ENCODE results near the gene APOB.
"Not testable (repeated sequence)": the region's sequence is repeated elsewhere in the genome, so short reads cannot be mapped to it uniquely, and the experiment has no call there.

The APOB gene

DNA sequence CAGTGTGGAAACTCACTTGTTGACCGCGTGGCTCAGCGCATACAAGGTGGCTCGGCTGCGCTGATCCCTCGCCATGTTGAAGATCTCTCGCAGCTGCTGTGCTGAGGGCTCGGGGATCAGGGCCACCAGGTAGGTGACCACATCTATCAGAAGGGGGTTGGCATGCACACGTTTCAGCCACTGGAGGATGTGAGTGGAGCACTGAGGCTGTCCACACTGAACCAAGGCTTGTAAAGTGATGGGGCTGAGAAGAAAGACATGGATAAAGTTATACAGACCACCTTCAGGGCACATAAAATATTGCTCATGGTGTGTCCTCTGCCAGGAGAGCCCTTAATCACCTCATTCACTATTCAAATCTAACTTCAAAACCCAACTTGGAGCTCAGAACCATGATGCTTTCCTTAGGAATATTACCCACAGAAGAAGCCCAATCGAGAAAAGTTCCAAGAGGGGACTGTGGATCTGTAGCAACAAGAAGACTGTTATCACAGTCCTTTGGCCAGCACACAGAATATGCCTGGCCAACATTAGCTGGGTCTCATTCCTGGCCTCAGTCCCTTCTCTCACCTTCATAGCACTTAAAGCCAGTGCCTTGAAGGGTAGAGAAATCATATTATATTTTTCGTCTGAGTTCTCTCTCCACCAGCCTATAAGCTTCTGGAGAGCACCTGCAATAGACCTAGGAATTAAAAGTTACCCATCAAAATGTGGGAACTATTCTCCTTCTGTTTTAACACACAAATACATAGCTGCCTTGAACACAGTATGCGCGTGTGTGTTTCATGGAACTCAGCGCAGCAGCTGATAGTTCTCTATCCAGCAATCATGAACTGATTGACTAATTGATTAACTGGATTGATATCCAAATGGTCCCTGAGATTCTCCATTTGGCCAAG, 11.3 kb downstream of the APOB start:
- DNase-seq = no peak

DNA sequence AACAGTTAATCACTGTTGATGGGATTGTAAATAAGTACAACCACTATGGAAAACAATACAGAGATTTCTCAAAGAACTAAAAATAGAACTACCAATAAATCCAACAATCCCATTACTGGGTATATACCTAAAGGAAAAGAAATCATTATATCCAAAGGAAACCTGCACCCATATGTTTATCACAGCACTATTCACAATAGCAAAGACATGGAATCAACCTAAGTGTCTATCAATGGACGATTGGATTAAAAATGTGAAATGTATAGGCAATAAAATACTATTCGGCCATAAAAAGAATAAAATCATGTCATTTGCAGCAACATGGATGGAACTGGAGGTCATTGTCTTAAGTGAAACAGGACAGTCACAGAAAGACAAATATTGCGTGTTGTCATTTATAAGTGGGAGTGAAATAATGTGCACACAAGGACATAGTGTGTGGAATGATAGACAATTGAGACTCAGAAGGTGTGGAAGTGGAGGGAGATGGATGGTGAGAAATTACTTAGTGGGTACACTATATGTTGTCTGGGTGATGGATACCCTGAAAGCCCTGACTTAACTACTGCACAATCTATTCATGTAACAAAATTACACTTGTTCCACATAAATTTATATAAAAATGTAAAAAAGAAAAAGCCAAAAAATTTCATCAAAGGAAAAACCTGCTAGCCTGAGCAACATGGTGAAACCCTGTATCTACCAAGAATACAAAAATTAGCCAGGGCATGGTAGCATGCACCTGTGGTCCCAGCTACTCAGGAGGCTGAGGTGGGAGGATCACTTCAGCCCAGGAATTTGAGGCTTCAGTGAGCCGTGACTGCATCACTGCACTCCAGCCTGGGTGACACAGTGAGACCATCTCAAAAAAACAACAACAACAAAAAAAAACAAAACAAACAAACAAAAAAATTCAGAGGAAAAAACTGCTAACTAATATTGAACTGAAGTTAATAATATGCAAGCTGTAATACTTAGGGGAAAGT, 12.6 kb downstream of the APOB start:
- DNase-seq = no peak

DNA sequence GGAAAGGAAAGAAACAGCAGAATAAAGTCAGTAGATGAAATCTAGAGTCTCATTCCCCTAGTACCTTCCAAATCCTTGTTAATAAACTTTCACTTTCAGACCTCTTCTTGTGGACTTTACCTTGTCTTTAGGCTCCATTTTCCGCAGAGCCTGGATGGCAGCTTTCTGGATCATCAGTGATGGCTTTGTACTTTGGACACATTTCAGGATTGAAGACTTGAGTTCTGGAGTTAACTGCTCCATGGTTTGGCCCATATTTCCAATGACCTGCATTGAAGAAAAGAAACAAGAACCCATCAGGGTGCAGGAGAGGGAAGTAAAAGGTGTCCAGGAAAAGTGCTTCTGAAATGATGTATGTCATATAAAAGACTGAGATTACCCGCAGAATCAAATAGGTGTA, 14.4 kb downstream of the APOB start:
- DNase-seq = no peak

DNA sequence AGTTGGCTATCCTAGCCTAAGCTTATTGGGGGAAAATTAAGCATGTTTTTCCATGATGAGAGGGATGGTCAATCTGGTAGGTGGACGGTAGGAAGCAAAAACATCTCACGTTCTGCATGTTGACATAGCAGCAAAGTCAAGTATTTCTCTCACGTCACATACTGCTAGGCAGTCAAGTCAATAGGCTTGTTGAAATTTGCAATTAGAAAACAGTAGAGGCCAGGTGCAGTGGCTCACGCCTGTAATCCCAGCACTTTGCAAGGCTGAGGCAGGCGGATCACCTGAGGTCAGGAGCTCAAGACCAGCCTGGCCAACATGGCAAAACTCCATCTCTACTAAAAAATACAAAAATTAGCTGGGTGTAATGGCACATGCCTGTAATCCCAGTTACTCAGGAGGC, 14.9 kb downstream of the APOB start:
- not testable (repeated sequence) for DNase-seq

DNA sequence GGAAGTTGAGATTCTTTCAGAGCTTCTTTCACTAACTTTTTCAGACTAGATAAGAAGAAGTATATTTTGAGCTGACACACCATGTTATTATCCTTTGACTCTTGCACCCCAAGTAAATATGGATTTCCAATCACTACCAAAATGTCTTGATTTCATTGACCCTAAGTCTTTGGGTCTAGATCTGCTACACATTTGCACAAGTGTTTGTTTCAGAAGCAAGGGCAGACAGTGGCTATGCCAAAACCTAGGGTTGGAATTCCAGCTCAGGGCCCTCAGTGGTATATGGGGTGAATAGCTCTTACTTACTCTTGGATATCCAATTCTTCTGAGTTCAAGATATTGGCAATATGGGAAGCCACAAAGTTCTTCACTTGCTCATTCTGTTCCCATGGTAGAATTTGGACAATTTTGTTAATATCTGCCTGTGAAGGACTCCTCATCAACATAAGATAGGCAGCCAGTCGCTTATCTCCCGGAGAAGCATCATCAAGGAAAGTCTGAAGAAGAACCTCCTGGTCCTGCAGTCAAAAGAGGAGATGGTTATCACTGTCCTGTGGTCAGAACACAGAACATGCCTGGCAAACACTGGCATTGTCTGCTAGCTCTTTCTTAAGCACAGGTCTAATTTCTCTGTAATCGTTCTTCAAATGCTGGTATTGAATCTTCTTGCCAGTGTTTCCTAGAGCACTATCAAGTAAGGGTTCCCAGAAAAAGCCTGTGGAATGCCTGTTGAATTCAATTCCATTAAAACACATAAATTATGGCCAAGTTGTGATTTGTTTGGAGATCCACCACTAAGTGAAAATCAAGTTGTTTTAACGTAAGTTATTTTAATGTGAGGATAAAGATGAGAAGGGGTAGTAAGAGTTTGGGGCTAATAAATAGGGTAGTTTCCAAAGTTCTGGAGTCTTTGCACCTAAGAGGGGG, 15.6 kb downstream of the APOB start:
- DNase-seq = no peak

DNA sequence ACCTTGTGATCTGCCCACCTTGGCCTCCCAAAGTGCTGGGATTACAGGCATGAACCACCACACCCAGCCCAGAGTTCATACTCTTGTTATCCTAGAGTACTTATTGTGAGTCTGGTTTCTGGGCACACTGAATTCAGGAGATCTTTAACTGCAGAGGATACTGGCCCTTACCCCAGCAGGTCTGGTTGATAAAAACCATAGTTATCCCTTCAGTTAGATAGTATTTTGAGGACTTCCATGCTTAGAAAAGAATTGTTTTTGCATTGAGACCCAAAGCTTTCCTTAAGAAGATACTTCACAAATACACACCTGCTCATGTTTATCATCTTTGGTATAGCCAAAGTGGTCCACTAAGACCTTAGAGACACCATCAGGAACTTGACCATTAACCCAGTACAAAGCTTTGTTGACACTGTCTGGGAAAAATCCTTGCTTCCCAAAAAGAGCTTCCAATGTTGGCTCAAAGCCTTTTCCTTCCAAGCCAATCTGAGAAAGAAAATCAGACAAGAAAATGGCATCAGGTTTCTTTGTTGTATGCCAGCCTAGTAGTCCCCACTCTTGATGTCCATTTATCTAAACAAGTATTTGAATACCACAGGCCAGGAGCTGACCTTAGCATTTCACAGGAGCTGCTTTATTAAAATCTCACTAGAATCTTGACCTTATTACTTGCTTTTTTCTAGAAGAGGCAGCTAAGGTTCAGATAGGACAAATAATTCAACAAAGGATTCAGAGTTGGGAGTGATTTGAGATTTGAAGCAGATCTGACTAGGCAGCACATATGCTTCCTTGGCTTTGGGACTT, 17.2 kb downstream of the APOB start:
- no peak for DNase-seq

DNA sequence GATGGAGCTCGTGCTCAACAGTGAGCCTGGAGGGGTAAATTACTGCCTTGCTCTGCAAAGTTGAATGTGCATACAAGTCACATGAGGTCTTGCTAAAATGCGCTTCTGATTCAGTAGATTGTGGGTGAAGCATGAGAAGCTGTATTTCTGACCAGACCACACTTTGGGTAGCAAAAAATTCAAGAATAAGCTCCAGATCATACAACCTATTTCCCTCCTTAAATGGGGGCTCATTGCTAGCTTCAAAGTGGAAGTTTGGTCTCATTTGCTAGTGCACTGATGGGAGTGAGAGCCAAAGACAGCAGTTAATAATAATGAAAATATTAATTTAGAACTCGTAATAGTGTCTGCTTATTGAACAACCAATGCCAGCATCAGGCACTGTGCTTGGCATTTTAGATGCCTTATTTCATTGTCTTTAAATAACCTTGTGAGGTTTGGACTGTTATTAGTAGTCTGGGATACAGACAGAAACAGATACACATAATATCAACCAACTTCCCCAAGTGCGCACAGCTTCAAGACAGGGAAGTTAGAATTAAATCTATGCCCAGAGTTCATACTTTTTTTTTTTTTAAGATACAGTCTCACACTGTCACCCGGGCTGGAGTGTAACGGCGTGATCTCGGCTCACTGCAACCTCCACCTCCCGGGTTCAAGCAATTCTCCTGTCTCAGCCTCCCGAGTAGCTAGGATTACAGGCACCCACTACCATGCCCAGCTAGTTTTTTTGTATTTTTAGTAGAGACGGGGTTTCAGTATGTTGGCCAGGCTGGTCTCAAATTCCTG, 18.0 kb downstream of the APOB start:
- DNase-seq = no peak

DNA sequence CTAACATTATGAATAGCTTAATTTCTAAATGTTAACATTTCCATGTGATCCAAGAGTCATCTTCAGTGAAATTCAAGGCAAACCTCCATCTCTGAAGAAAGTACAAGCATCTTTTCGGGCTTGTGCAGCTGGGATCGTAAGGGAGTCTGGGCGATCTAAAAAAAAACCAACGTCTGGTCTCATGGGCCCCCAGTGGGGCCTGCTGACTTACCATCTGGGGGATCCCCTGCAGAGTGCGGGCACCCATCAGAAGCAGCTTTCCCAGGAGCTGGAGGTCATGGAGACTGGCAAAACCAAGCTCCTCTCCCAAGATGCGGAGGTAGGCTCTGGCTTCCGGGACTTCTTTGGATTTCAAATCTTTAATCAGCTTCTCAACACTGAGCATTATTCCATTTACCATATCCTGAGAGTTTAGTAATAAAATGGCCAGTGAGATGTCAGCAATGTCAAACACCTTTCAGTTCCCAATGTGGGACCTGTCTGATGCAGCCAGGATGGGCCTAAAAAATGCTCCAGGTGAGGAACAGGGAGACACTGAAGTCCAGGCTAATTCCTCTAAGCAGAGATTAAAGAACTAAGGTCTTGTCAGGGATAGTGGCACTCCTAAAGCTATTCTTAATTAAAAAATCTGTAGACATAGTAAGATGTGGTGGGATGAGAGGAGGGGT, 19.0 kb downstream of the APOB start:
- DNase-seq = no peak

DNA sequence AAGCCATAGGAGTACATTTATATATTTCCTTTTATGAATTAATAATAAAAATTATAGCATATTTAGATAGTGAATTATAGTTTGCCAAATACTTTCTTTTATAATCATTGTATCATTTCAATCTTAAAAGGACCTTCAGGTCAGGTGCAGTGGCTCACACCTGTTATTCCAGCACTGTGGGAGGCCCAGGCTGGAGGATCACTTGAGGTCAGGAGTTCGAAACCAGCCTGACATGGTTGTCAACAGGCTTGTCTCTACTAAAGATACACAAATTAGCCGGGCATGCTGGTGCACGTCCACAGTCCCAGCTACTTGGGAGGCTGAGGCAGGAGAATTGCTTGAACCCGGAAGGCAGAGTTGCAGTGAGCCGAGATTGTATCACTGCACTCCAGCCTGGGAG, 19.7 kb downstream of the APOB start:
- DNase-seq = no peak

DNA sequence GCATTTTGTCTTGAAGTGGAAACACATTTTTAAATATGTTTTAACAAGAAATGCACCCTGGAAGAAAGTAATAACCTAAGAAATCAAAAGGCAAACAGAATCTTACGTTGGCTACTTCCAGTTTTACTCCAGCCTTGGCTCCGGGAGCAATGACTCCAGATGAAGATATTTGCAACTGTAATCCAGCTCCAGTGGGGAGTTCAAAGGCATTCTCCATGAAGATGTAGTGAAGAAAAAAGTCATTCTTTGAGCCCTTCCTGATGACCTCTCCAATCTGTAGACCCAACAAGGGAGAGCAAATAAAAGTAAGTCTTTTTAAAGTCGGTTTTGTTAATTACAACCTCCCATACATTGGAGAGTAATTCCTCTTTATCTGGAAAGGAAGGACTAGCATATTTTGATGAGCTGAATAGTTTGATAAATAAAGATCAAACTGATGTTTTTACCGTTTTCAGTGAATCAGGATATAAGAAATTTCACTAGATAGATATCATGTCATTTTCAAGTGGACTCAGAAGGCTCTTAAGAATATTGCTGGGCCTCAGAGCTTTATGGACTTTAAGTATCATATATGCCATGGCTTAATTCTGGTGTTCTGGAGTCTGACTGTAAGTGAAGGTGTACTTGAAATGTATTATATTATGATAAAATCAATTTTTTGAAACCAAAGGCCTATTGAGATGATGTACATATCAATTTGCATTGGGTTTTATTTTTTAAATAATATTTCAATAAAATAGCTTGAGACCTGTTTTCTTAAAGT, 20.3 kb downstream of the APOB start:
- DNase-seq = no peak

DNA sequence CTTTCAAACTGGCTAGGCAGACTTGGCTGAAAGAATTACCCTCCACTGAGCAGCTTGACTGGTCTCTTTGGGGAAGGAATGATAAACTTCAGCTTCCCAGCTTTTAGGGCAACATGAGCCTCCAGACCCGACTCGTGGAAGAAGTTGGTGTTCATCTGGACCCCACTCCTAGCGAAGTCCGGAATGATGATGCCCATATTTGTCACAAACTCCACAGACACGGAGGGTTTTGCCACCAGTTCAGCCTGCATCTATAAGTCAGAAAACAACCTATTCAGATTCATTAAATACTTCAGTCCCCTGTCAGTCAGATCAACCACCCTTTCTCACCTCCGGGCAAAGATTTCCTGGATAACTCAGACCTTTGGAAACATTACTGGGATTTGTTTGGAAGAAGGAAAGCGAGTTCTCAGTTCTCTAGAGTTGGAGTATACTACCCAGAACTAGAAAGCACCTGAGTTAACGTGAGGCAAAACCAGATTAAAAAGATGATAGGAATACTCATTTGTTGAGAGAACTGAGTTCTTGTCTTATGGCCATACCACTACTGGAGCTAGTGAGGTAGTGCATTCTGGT, 21.0 kb downstream of the APOB start:
- DNase-seq = no peak

DNA sequence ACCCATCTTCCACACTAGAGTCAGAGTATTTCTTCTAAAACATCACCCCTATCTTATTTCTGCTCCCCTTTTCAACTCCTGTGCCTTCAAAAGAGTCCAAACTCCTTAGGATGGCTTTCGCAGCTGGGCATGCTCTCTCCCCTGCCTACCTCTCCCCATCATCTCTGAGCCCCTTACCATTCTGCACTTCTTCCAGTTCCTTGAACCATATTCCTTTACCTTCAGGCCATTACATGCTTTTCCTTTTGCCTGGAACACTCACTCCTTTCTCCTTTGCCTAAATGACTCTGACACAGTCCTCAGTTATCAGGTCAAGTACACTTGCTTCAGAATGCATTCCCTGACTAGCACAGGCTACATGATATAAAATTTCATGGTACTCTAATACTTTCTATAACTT, 22.4 kb downstream of the APOB start:
- DNase-seq = no peak

DNA sequence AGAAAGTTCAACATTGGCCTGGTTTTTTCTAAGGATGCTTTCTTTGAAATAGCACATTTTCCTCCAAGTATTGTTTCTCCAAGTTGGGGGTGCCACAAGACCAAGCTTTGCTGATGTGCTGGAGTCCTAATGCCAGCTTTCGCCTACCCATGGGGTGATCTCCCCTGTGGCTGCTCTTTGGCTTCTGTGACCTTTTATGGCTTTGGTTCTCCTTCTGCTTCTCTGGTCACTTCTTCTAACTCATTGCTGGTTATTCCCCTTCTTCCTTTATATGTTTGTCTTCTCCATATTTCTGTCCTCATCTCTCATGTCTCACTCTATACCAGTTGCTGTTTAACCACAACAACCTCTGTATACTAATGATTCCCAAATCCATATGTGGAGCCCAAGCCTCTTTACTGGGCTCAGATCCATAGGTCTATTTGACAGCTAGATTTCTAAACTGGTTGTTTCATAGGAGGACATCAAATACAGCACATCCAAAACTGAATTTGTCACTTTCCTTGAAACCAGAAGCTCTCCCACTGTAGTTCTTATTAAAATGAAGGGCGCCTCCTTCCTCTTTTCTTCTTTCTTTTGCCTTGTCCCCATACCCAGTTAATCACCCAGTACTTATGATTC, 23.1 kb downstream of the APOB start:
- no peak for DNase-seq

DNA sequence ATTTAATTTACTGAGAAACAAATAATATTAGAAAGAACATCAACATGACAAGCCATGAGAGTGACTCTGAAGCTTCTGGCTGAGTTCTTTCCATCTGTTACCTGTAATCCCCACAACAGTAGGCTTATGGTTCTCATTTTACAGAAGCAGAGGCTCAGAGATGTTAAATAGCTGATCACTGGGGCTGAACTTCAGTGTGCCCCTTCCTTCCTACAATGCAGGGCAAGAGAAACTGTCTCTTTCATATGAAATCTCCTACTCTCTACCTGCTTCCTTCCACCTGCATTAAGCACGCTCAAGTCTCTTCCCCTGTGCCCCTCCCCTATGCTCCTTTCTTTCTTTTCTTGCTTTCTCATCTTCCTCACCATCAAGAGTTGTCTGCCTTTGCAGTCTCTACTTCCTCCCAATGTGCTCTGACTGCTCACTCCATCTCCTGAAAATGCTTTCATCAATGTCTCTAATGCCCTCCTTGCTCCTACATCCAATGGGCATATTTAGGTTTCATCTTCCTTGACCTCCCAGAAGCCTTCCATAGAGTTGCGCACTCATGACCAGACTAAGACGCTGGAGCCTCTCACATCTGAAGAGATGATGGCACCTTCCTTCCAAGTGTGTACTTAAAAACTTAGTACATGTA, 23.7 kb downstream of the APOB start:
- DNase-seq = no peak

DNA sequence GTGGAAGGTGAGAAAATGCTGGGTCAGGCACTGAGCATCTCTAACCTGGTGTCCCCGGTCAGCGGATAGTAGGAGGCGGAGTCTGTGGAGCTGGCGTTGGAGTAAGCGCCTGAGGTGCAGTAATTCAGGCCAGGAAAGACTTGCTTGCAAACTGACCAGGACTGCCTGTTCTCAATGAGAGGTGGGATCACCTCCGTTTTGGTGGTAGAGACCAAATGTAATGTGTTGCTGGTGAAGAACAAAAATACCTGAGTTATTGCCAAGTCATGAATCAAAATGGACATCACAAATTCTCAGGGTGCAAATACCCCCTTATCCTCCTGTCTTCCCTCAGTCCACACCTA, 24.2 kb downstream of the APOB start:
- DNase-seq = no peak

DNA sequence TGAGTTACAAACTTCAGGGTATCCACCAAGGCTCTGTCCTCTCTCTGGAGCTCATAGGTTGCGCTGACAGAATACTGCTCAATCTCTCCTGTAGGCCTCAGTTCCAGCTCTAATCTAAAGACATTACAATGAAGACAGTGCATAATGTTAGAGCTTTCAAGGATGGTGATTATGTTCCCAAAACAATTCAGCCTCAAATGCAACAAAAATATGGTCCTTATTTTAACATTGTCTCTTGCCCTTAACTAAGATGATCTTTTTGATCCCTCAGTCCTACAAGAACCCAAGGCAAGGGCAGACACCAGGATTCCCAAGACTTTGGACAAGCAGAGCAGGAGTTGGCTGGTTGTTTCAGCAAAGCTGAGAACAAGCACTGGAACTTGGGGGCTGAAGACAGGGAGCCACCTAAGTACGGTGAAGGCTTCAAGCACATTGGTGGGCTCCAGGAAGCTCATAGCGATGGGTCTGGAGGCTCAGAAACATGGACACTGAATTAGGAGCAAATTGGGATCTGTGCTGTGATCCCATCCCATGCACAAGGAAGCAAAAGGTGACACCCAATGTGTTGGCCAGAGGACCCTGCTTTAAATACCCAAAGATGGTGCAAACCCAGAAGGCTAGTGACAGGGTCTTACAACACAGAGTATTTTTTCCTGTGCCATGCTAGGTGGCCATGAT, 24.7 kb downstream of the APOB start:
- DNase-seq = no peak

DNA sequence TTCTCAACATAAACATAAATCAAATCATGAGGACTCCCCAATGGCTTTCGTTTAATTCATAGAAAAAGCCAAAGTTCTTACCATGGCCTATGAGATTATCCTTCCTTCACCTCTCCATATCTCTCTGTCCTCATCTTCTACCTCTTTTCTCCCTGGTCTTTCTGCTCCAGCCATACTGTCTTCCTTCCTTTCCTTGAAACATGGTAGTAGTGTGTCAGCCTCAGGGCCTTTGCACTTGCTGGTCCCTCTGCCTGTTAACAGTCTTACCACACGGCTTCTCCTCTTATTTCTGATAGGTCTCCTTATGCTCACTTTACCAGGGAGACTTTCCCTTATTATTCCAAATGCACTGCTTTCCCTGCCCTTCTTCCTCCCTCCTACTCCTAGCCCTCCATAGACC, 25.6 kb downstream of the APOB start:
- DNase-seq = no peak
